Activated T-helper 1 cell treated with anti-CD3 and anti-CD28 coated beads, Interleukin-12 subunit alpha, Interleukin-12 subunit beta, Interleukin-2, Interleukin-4 antibody, amounts not matched to agents 30 ng/mL and 10 ng/mL and 1 ng/mL, durations not matched to agents 14 hours and 24 hours and 36 hours (primary cell): ENCODE measurements around the gene SECTM1. TPM values are rescaled to one million over a fixed set of nuclear protein-coding genes. Genes with fewer than 3 reads are reported as not detected.

Experiments
- DNase-seq: peaks from one replicate; pipeline ENCODE4 v3.0.0; 2021; ENCODE audit warnings: low spot score
- H3K27ac Mint-ChIP-seq: one replicate; pipeline ENCODE4 v1.8.0; 2021; ENCODE audit warnings: mild to moderate bottlenecking, mixed read lengths
- H3K27me3 Mint-ChIP-seq: one replicate; pipeline ENCODE4 v1.8.0; 2022; ENCODE audit warnings: mild to moderate bottlenecking, moderate library complexity, mixed read lengths; ENCODE audit not compliant: insufficient read depth
- H3K36me3 Mint-ChIP-seq: one replicate; pipeline ENCODE4 v1.8.0; 2021; ENCODE audit warnings: low read depth, mixed read lengths
- H3K4me1 Mint-ChIP-seq: one replicate; pipeline ENCODE4 v1.8.0; 2021; ENCODE audit warnings: low read depth, mixed read lengths
- H3K4me3 Mint-ChIP-seq: one replicate; pipeline ENCODE4 v1.8.0; 2021; ENCODE audit warnings: mild to moderate bottlenecking, moderate library complexity, mixed read lengths
- H3K9me3 Mint-ChIP-seq: one replicate; pipeline ENCODE4 v1.8.0; 2021; ENCODE audit warnings: mixed read lengths
- intact Hi-C: fragments of 100-400 bp; cut with micrococcal nuclease; formaldehyde crosslinking; loops from one replicate; pipeline ENCODE4 v1.15.1; 2024
- total RNA-seq: library from RNA; stranded (reverse); gene quantifications from 2 replicates; pipeline ENCODE4 v1.2.3, GENCODE V29; 2022

Gene SECTM1
- total RNA-seq, 1 donor from 2014 or later: 4.2 TPM

GRCh38 chr17:82282239-82283207 is 51.0 kb downstream of the SECTM1 start:
- peaks cover 1% of the 10 kb centered on the region for H3K27me3 Mint-ChIP-seq
- peaks cover 13% of the 10 kb centered on the region for H3K4me1 Mint-ChIP-seq
- DNase-seq: no peak
- H3K27ac Mint-ChIP-seq: no peak overlapping the region
- no peaks in the 10 kb centered on the region for H3K9me3 Mint-ChIP-seq
- intact Hi-C loops: loop anchor here (1.0 kb wide), 1 partner anchor 10 kb away; no protein-coding TSS in a partner anchor
- no peak overlapping the region for H3K4me3 Mint-ChIP-seq
- H3K36me3 Mint-ChIP-seq: no peaks in the 10 kb centered on the region

- Mint-ChIP-seq H3K36me3 (no peaks in the 10 kb centered on the region), H3K27me3 (peaks cover 4% of the 10 kb centered on the region), H3K9me3 (no peaks in the 10 kb centered on the region), H3K4me3 (no peak overlapping the region), H3K4me1 (peaks cover 13% of the 10 kb centered on the region), H3K27ac (no peak overlapping the region)
- intact Hi-C loops: no loop called here
- no peak for DNase-seq
These were observed 51.9 kb downstream of the SECTM1 start for GRCh38 chr17:82281502-82282238.

GRCh38 chr17:82281076-82281475 is 52.5 kb downstream of the SECTM1 start:
- Mint-ChIP-seq H3K9me3 (no peaks in the 10 kb centered on the region), H3K4me1 (peaks cover 13% of the 10 kb centered on the region), H3K36me3 (no peaks in the 10 kb centered on the region), H3K27ac (no peak overlapping the region), H3K4me3 (no peak overlapping the region), H3K27me3 (peaks cover 4% of the 10 kb centered on the region)
- no peak for DNase-seq
- intact Hi-C loops: no loop called here

- DNase-seq: no peak
- peaks cover 13% of the 10 kb centered on the region for H3K4me1 Mint-ChIP-seq
- intact Hi-C loops: no loop called here
These were observed 53.0 kb downstream of the SECTM1 start for GRCh38 chr17:82280537-82280936.

GRCh38 chr17:82278786-82279391 is 54.7 kb downstream of the SECTM1 start:
- no peak overlapping the region for H3K27ac Mint-ChIP-seq
- no peak overlapping the region for H3K4me3 Mint-ChIP-seq
- intact Hi-C loops: no loop called here
- no peaks in the 10 kb centered on the region for H3K9me3 Mint-ChIP-seq
- no peak for DNase-seq
- peaks cover 13% of the 10 kb centered on the region for H3K4me1 Mint-ChIP-seq
- H3K27me3 Mint-ChIP-seq: peaks cover 4% of the 10 kb centered on the region
- H3K36me3 Mint-ChIP-seq: no peaks in the 10 kb centered on the region

More at GRCh38 chr17:82280537-82280936, 53.0 kb downstream of the SECTM1 start:
- Mint-ChIP-seq H3K4me3 (no peak overlapping the region), H3K27me3 (peaks cover 4% of the 10 kb centered on the region), H3K36me3 (no peaks in the 10 kb centered on the region), H3K9me3 (no peaks in the 10 kb centered on the region), H3K27ac (no peak overlapping the region)

GRCh38 chr17:82278308-82278707 is 55.3 kb downstream of the SECTM1 start:
- Mint-ChIP-seq H3K27ac (no peak overlapping the region), H3K27me3 (peaks cover 4% of the 10 kb centered on the region), H3K36me3 (no peaks in the 10 kb centered on the region), H3K4me3 (no peak overlapping the region), H3K9me3 (no peaks in the 10 kb centered on the region), H3K4me1 (peaks cover 13% of the 10 kb centered on the region)
- intact Hi-C loops: no loop called here
- DNase-seq: no peak

GRCh38 chr17:82277851-82278250 is 55.7 kb downstream of the SECTM1 start:
- Mint-ChIP-seq H3K9me3 (no peaks in the 10 kb centered on the region), H3K4me3 (no peak overlapping the region), H3K4me1 (peaks cover 13% of the 10 kb centered on the region), H3K27me3 (peaks cover 4% of the 10 kb centered on the region), H3K36me3 (no peaks in the 10 kb centered on the region), H3K27ac (no peak overlapping the region)
- intact Hi-C loops: no loop called here
- DNase-seq: no peak

- intact Hi-C loops: no loop called here
- peaks cover 19% of the 10 kb centered on the region for H3K4me1 Mint-ChIP-seq
- H3K9me3 Mint-ChIP-seq: no peaks in the 10 kb centered on the region
- DNase-seq: no peak
- H3K36me3 Mint-ChIP-seq: peaks cover 4% of the 10 kb centered on the region
- no peak overlapping the region for H3K27ac Mint-ChIP-seq
- H3K4me3 Mint-ChIP-seq: no peak overlapping the region
- H3K27me3 Mint-ChIP-seq: peaks cover 4% of the 10 kb centered on the region
These were observed 56.6 kb downstream of the SECTM1 start for GRCh38 chr17:82276938-82277337.

- Mint-ChIP-seq H3K36me3 (peaks cover 17% of the 10 kb centered on the region), H3K27me3 (peaks cover 4% of the 10 kb centered on the region), H3K4me3 (no peak overlapping the region), H3K9me3 (no peaks in the 10 kb centered on the region), H3K27ac (no peak overlapping the region), H3K4me1 (peaks cover 21% of the 10 kb centered on the region)
- intact Hi-C loops: no loop called here
- no peak for DNase-seq
These were observed 58.2 kb downstream of the SECTM1 start for GRCh38 chr17:82275326-82275725.

GRCh38 chr17:82274134-82275020 is 59.2 kb downstream of the SECTM1 start:
- peak overlapping the region; percentile 90 for H3K4me3 Mint-ChIP-seq

GRCh38 chr17:82273327-82274133 is 60.0 kb downstream of the SECTM1 start, which contains the start of gene CSNK1D:
CSNK1D (minus strand) TSS chr17:82273700; CDS start chr17:82273381, 319 bp downstream.
- H3K27me3 Mint-ChIP-seq: peaks cover 2% of the 10 kb centered on the region
- H3K9me3 Mint-ChIP-seq: no peaks in the 10 kb centered on the region
- H3K4me3 Mint-ChIP-seq: peak within 1 kb of the TSS; percentile 94
- H3K4me1 Mint-ChIP-seq: peaks cover 39% of the 10 kb centered on the region
- peak within 1 kb of the TSS; percentile 99 for H3K27ac Mint-ChIP-seq
- DNase-seq: peak; percentile 85
- H3K36me3 Mint-ChIP-seq: peaks cover 29% of the 10 kb centered on the region
- intact Hi-C loops: loop anchor here (1.0 to 5.0 kb wide), 6 partner anchors 19 to 425 kb away; partner anchors contain the start of genes CD7, HEXD, OGFOD3 and RAB40B

More at GRCh38 chr17:82274134-82275020, 59.2 kb downstream of the SECTM1 start:
- peaks cover 23% of the 10 kb centered on the region for H3K36me3 Mint-ChIP-seq
- DNase-seq: no peak
- H3K4me1 Mint-ChIP-seq: peaks cover 30% of the 10 kb centered on the region
- H3K9me3 Mint-ChIP-seq: no peaks in the 10 kb centered on the region
- H3K27ac Mint-ChIP-seq: no peak overlapping the region
- H3K27me3 Mint-ChIP-seq: peaks cover 3% of the 10 kb centered on the region
- intact Hi-C loops: loop anchor here (5.0 kb wide), 1 partner anchor 37 kb away; no protein-coding TSS in a partner anchor
